ENCODE data around the gene REX1BD. TPM values are rescaled to one million over a fixed set of nuclear protein-coding genes. Genes with fewer than 3 reads are reported as not detected.

Gene REX1BD
- total and polyA plus RNA-seq, 2 of the 8 experiments (the other 6 are each of a cell fraction or from before 2014, with no cell fraction given), result 56.8 to 62.7 TPM

GRCh38 chr19:18557411-18558201 lies 31.0 kb upstream of the REX1BD start, which contains the start of gene KXD1:
TSS of gene KXD1 (plus strand) at chr19:18557870. CDS start at chr19:18562057, 4,187 bp downstream.
- H2BK120ac ChIP-seq (replicated peaks; ENCODE audit: low read depth, low read length), result no peak within 1 kb of the TSS
- H3K4ac ChIP-seq (replicated peaks; ENCODE audit: insufficient read length, low read depth, low read length), result peak within 1 kb of the TSS; percentile 60
- no peaks in the 10 kb centered on the region; the same call in 1 of the 2 replicates for H3K23me2 ChIP-seq (ENCODE audit: low read depth, low read length)
- H2BK20ac ChIP-seq (ENCODE audit: low read length), result no peak within 1 kb of the TSS
- WGBS, 2 experiments (ENCODE audit: extremely low coverage in 1 of 2, insufficient coverage in 1 of 2, insufficient read length in 1 of 2, insufficient replicate concordance in 2 of 2, low coverage in 1 of 2, low lambda C conversion rate in 2 of 2, missing lambda C conversion rate in 1 of 2), result 0% methylated on average over 56 of the region's 58 CpGs; no CpG with 5 or more reads in 1 of the 2 experiments
- H3K4me3 ChIP-seq (ENCODE audit: extremely low read depth in 1 of 4, insufficient read depth in 2 of 4, low read depth in 3 of 4, low read length in 4 of 4), result peak within 1 kb of the TSS; percentile 59 to 79 (median 70)
- peak within 1 kb of the TSS; percentile 76; the same call in 1 of the 2 replicates for H4K8ac ChIP-seq (ENCODE audit: extremely low read depth, insufficient read depth, low read length)
- peaks cover 0 to 6% (median 2%) of the 10 kb centered on the region in 4 experiments; a peak in 4 of 8 replicates for H3K36me3 ChIP-seq (ENCODE audit: control insufficient read depth in 2 of 4, insufficient read depth in 4 of 4, low read length in 3 of 4)
- H2BK5ac ChIP-seq (ENCODE audit: low read depth, low read length), result peak within 1 kb of the TSS; percentile 71; the same call in 1 of the 2 replicates
- no peak within 1 kb of the TSS for H3K14ac ChIP-seq (ENCODE audit: insufficient read length)
- peak within 1 kb of the TSS; percentile 25 to 59 (median 46) for H3K9ac ChIP-seq (replicated peaks in 1 of 4; ENCODE audit: extremely low read depth in 1 of 4, low read depth in 3 of 4, low read length in 3 of 4)
- peak within 1 kb of the TSS; percentile 81 for H4K5ac ChIP-seq (ENCODE audit: insufficient read length, low read depth, low read length)
- H3K27ac ChIP-seq (ENCODE audit: low read depth, low read length), result 0 out of 2 replicates have a peak within 1 kb of the TSS, but pooled peaks have one; percentile 17
- no peak within 1 kb of the TSS for H2AFZ ChIP-seq (ENCODE audit: low read length)
- no peak within 1 kb of the TSS for H2AK5ac ChIP-seq (ENCODE audit: low read depth, low read length)
- peak; percentile 88 for FAIRE-seq
- no peak within 1 kb of the TSS for H3K56ac ChIP-seq (replicated peaks; ENCODE audit: insufficient read length, low read depth, low read length)
- H4K91ac ChIP-seq (replicated peaks; ENCODE audit: insufficient read length, low read length), result peak within 1 kb of the TSS; percentile 76
- H4K20me1 ChIP-seq (replicated peaks in 1 of 2; ENCODE audit: control insufficient read depth in 1 of 2, insufficient read depth in 2 of 2, low read length in 2 of 2), result peaks cover 0 to 9% of the 10 kb centered on the region in 2 experiments
- H3K79me1 ChIP-seq (ENCODE audit: low read depth, low read length), result peaks cover 4% of the 10 kb centered on the region
- ChIA-PET CTCF (ENCODE audit: partially characterized antibody) (interaction anchor here (0.6 to 2.5 kb wide), 13 partner anchors 10 to 119 kb away, joined by 3 to 8 read pairs (median 5); partner anchors contain the start of gene UBA52), POLR2A (ENCODE audit: partially characterized antibody) (interaction anchor here (0.7 to 2.6 kb wide), 13 partner anchors 11 to 127 kb away, joined by 3 to 23 read pairs (median 5); partner anchors contain the start of genes ELL, FKBP8, REX1BD and UBA52)
- peak within 1 kb of the TSS; percentile 48 for H3K18ac ChIP-seq (ENCODE audit: extremely low read depth, low read length)
- H2BK15ac ChIP-seq (ENCODE audit: low read length), result no peak within 1 kb of the TSS
- H3K27me3 ChIP-seq (replicated peaks in 1 of 4; ENCODE audit: control insufficient read depth in 3 of 4, extremely low read depth in 1 of 4, insufficient read depth in 3 of 4, low read length in 3 of 4), result no peaks in the 10 kb centered on the region
- H3K4me1 ChIP-seq (replicated peaks in 1 of 4; ENCODE audit: control insufficient read depth in 3 of 4, insufficient read depth in 4 of 4, low read length in 3 of 4), result no peaks in the 10 kb centered on the region; a peak in 1 of 7 replicates
- H2BK12ac ChIP-seq (ENCODE audit: low read depth, low read length), result no peak within 1 kb of the TSS
- peak; percentile 73 to 88 for DNase-seq (ENCODE audit: low read depth in 1 of 2, low spot score in 2 of 2)
- H3K4me2 ChIP-seq (ENCODE audit: insufficient read depth in 1 of 2, low read depth in 2 of 2, low read length in 2 of 2), result peak within 1 kb of the TSS; percentile 78 to 81
- peaks cover 0 to 23% of the 10 kb centered on the region in 2 experiments; a peak in 3 of 4 replicates for H3K79me2 ChIP-seq (ENCODE audit: control insufficient read depth in 1 of 2, insufficient read depth in 2 of 2, low read length in 2 of 2)
- no peaks in the 10 kb centered on the region for H3K9me3 ChIP-seq (ENCODE audit: insufficient read depth in 2 of 2, low read depth in 1 of 2, low read length in 1 of 2)
- no peak within 1 kb of the TSS for H3K23ac ChIP-seq (ENCODE audit: insufficient read length)
- peak; percentile 99 for TF ChIP-seq KDM1A (IDR thresholded peaks at IDR 0.05; ENCODE audit: borderline replicate concordance, low read length)
- TF ChIP-seq POLR2A (IDR thresholded peaks at IDR 0.05; ENCODE audit: control extremely low read depth in 1 of 2, low read depth in 2 of 2, low read length in 2 of 2), result no peak
- peak; percentile 49; the same call in 1 of the 2 replicates for TF ChIP-seq RBBP5 (IDR thresholded peaks at IDR 0.05; ENCODE audit: borderline replicate concordance, low read depth, low read length)
- no peak for TF ChIP-seq TEAD4 (IDR thresholded peaks at IDR 0.05; ENCODE audit: low read depth, low read length)
- no peak for TF ChIP-seq SP1 (IDR thresholded peaks at IDR 0.05; ENCODE audit: low read depth, low read length)
- TF ChIP-seq HDAC2 (IDR thresholded peaks at IDR 0.05; ENCODE audit: borderline replicate concordance in 1 of 2, low read depth in 2 of 2, low read length in 2 of 2), result peak; percentile 98 to 99; a peak in 3 of 4 replicates
- no peak for TF ChIP-seq POU5F1 (IDR thresholded peaks at IDR 0.05; ENCODE audit: low read depth, low read length)
- TF ChIP-seq BACH1 (IDR thresholded peaks at IDR 0.05; ENCODE audit: low read length), result peak; percentile 96
- 0 out of 2 replicates have a peak, but pooled peaks have one; percentile 31 for TF ChIP-seq TBP (IDR thresholded peaks at IDR 0.05; ENCODE audit: low read depth, low read length)
- TF ChIP-seq CHD2 (IDR thresholded peaks at IDR 0.05; ENCODE audit: low read length), result no peak
- no peak for TF ChIP-seq CBX5 (IDR thresholded peaks at IDR 0.05; ENCODE audit: low read depth, low read length)
